ENCODE data around the gene WAPL.

DNA sequence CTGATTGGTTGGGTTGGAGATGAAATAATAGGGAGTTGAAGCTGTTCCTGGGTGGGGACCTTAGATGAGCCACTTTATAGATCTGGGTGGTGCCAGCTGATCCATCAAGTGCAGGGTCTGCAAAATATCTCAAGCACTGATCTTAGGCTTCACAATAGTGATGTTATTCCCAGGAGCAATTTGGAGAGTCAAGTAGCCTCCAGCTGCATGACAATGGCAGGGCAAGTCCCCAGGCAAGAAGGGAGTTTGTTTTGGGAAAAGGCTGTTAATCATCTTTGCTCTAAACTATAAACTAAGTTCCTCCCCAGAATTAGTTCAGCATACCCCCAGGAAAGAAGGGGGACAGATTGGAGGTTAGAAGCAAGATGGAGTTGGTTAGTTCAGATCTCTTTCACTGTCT lies 47.7 kb upstream of the WAPL start:
- TF ChIP-seq CEBPB (IDR thresholded peaks at IDR 0.05; ENCODE audit: low read depth, low read length): no peak
- TF ChIP-seq, protein P1, sequence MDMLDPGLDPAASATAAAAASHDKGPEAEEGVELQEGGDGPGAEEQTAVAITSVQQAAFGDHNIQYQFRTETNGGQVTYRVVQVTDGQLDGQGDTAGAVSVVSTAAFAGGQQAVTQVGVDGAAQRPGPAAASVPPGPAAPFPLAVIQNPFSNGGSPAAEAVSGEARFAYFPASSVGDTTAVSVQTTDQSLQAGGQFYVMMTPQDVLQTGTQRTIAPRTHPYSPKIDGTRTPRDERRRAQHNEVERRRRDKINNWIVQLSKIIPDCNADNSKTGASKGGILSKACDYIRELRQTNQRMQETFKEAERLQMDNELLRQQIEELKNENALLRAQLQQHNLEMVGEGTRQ (IDR thresholded peaks at IDR 0.05; ENCODE audit: low read length): no peak
- TF ChIP-seq SP2 (IDR thresholded peaks at IDR 0.05; ENCODE audit: low read length): no peak
- TF ChIP-seq RAD21 (IDR thresholded peaks at IDR 0.05 in 1 of 2, conservative IDR thresholded peaks at IDR 0.05 in 1 of 2; ENCODE audit: low read depth in 2 of 2, low read length in 2 of 2): no peak
- TF ChIP-seq EZH2 (IDR thresholded peaks at IDR 0.05; ENCODE audit: low read depth, low read length, severe bottlenecking): no peak
- no peak for TF ChIP-seq ASH2L (IDR thresholded peaks at IDR 0.05; ENCODE audit: low read length)

All from H1 (cell line).